Peyer's patch (tissue), 4 donors: ENCODE measurements around the gene ECM1. TPM values are rescaled to one million over a fixed set of nuclear protein-coding genes. Genes with fewer than 3 reads are reported as not detected.

Source experiments
- DNase-seq, 3 donors: peaks; one replicate each; pipeline ENCODE4 v3.0.0-alpha.2; 2017 to 2019
- H3K27ac ChIP-seq, 4 donors: fragments of 200-600 bp; sonication (generic); one replicate each; pipeline ENCODE4 v1.5.1; 2016 to 2019
- H3K27me3 ChIP-seq, 2 donors: fragments of 200-600 bp; sonication (generic); one replicate each; pipeline ENCODE4 v1.5.1; 2019
- H3K36me3 ChIP-seq, 3 donors: fragments of 200-600 bp; sonication (generic); one replicate each; pipeline ENCODE4 v1.5.1; 2016 to 2019
- H3K4me1 ChIP-seq, 4 donors: fragments of 200-600 bp; sonication (generic); one replicate each; pipeline ENCODE4 v1.5.1; 2016 to 2019
- H3K4me3 ChIP-seq, 4 donors: fragments of 200-600 bp; sonication (generic); 1 replicate in 3 of 4; 2 replicates in 1 of 4; pipeline ENCODE4 v1.5.1; 2016 to 2019; ENCODE audit warnings: mild to moderate bottlenecking in 1 of 4
- H3K9me3 ChIP-seq, 4 donors: fragments of 200-600 bp; sonication (generic); one replicate each; pipeline ENCODE4 v1.5.1; 2016 to 2019; ENCODE audit warnings: mild to moderate bottlenecking in 1 of 4
- CTCF ChIP-seq, 6 experiments: fragments of 450-650 bp in 4 of 6; fragments of 200-600 bp in 2 of 6; sonication (generic) in 1 of 6; IDR thresholded peaks; one replicate each; pipeline ENCODE4 v1.5.1; 2017 to 2019; ENCODE audit warnings: antibody characterized with exemption in 6 of 6, mild to moderate bottlenecking in 3 of 6, moderate library complexity in 1 of 6
- POLR2A ChIP-seq, 2 donors: fragments of 450-650 bp; IDR thresholded peaks; one replicate each; pipeline ENCODE4 v1.5.1; 2017; ENCODE audit warnings: antibody characterized with exemption in 2 of 2, mild to moderate bottlenecking in 2 of 2, moderate library complexity in 2 of 2
- small RNA-seq, 2 donors: library from RNA; depleted of rRNA; stranded (forward); fragments of <200 nt; gene quantifications; one replicate each; pipeline ENCODE3, GENCODE V24; 2016
- total RNA-seq, 4 donors: library from RNA; depleted of rRNA; stranded (reverse); fragments of >200 nt; gene quantifications; one replicate each; pipeline ENCODE4 v1.1.0, GENCODE V29; 2016

The ECM1 gene
- total RNA-seq, 4 donors from 2014 or later, result 1.4 to 11.6 (median 9.6) TPM

- Histone ChIP-seq H3K4me3 (peak overlapping the region; percentile 43 to 60 (median 56)), H3K27ac (peak overlapping the region; percentile 97 to 100 (median 98)), H3K36me3 (peaks cover 0 to 4% (median 0%) of the 10 kb centered on the region in 3 donors), H3K9me3 (no peaks in the 10 kb centered on the region), H3K4me1 (peaks cover 14 to 60% (median 45%) of the 10 kb centered on the region in 4 donors), H3K27me3 (no peaks in the 10 kb centered on the region)
- peak; percentile 91 to 96 (median 93) for DNase-seq
- TF ChIP-seq CTCF (IDR thresholded peaks at IDR 0.05), result peak; percentile 87 to 95 (median 90)
- TF ChIP-seq POLR2A (IDR thresholded peaks at IDR 0.05), result no peak
Observed at GRCh38 chr1:150560576-150561253, 52.8 kb downstream of the ECM1 start.

- Histone ChIP-seq H3K4me3 (peak overlapping the region; percentile 43 to 60 (median 56)), H3K27me3 (no peaks in the 10 kb centered on the region), H3K9me3 (no peaks in the 10 kb centered on the region), H3K4me1 (peaks cover 14 to 67% (median 51%) of the 10 kb centered on the region in 4 donors), H3K27ac (peak overlapping the region; percentile 97 to 100 (median 98)), H3K36me3 (no peaks in the 10 kb centered on the region)
- DNase-seq, result peak; percentile 76 to 97 (median 96)
- TF ChIP-seq POLR2A (IDR thresholded peaks at IDR 0.05) (peak; percentile 82 to 95), CTCF (IDR thresholded peaks at IDR 0.05) (peak in 1 of 6 experiments; percentile 17)
Observed at GRCh38 chr1:150561254-150561973, 53.5 kb downstream of the ECM1 start.

GRCh38 chr1:150561974-150562445 is 54.1 kb downstream of the ECM1 start:
- Histone ChIP-seq H3K27me3 (no peaks in the 10 kb centered on the region), H3K4me1 (peaks cover 16 to 73% (median 57%) of the 10 kb centered on the region in 4 donors), H3K9me3 (no peaks in the 10 kb centered on the region), H3K36me3 (no peaks in the 10 kb centered on the region), H3K27ac (peak overlapping the region; percentile 97 to 100 (median 98)), H3K4me3 (peak overlapping the region; percentile 43 to 60 (median 56))
- TF ChIP-seq CTCF (IDR thresholded peaks at IDR 0.05) (no peak), POLR2A (IDR thresholded peaks at IDR 0.05) (peak; percentile 4 to 74)
- DNase-seq, result peak; percentile 87 to 97 (median 95)

- peaks cover 17 to 80% (median 61%) of the 10 kb centered on the region in 4 donors for H3K4me1 ChIP-seq
- peak overlapping the region; percentile 43 to 60 (median 56) for H3K4me3 ChIP-seq
- H3K27ac ChIP-seq, result peak overlapping the region; percentile 97 to 100 (median 98)
- H3K27me3 ChIP-seq, result no peaks in the 10 kb centered on the region
- no peaks in the 10 kb centered on the region for H3K9me3 ChIP-seq
- H3K36me3 ChIP-seq, result no peaks in the 10 kb centered on the region
- DNase-seq, result peak; percentile 55 to 97 (median 95)
- TF ChIP-seq CTCF (IDR thresholded peaks at IDR 0.05), result no peak
- TF ChIP-seq POLR2A (IDR thresholded peaks at IDR 0.05), result peak in 1 of 2 donors; percentile 4
Observed at GRCh38 chr1:150562446-150563339, 54.8 kb downstream of the ECM1 start.

Small RNAs within 50 kb of the gene (small RNA-seq; reads per million reads assigned to genes)
- 0 reads per million in 2 donors for gene MIR4257

Other genes with a start within 250 kb of the ECM1 start
- gene APH1A, start 239.1 kb upstream of the ECM1 start, total RNA-seq, result 100 to 1,000 TPM in 2 of 4 donors, 10 to 100 TPM in 2; 78.4 to 106 (median 99.3) TPM
- 10 to 100 TPM in 1 of 4 donors, 1 to 10 TPM in 1, not detected in 2; 3.6 to 17.3 TPM for gene C1orf54, start 235.3 kb upstream of the ECM1 start, total RNA-seq
- 1 to 10 TPM; 1.7 to 5.7 (median 5.1) TPM for gene CIART, start 225.6 kb upstream of the ECM1 start, total RNA-seq
- gene MRPS21, start 214.2 kb upstream of the ECM1 start, total RNA-seq, result 10 to 100 TPM; 21.9 to 46.2 (median 32.5) TPM
- gene PRPF3, start 186.6 kb upstream of the ECM1 start, total RNA-seq, result 100 to 1,000 TPM in 1 of 4 donors, 10 to 100 TPM in 3; 71.6 to 132 (median 91.1) TPM
- 10 to 100 TPM; 21.5 to 44.6 (median 28.2) TPM for gene RPRD2, start 144.0 kb upstream of the ECM1 start, total RNA-seq
- 10 to 100 TPM in 3 of 4 donors, 1 to 10 TPM in 1; 7.7 to 15.4 (median 12.3) TPM for gene TARS2, start 20.7 kb upstream of the ECM1 start, total RNA-seq
- gene FALEC, start 7.6 kb downstream of the ECM1 start, total RNA-seq, result not detected
- 10 to 100 TPM in 3 of 4 donors, 1 to 10 TPM in 1; 2.3 to 28.9 (median 15.3) TPM for gene ADAMTSL4, start 41.3 kb downstream of the ECM1 start, total RNA-seq
- 100 to 1,000 TPM; 102 to 154 (median 140) TPM for gene MCL1, start 71.5 kb downstream of the ECM1 start, total RNA-seq
- 100 to 1,000 TPM; 173 to 231 (median 206) TPM for gene ENSA, start 121.5 kb downstream of the ECM1 start, total RNA-seq
- gene GOLPH3L, start 189.0 kb downstream of the ECM1 start, total RNA-seq, result 10 to 100 TPM; 23.1 to 41.3 (median 35.3) TPM
- 1 to 10 TPM in 2 of 4 donors, not detected in 2; 1.6 to 4.1 TPM for gene HORMAD1, start 212.8 kb downstream of the ECM1 start, total RNA-seq